Measurements from ENCODE around the gene ERCC3. TPM values are rescaled to one million over a fixed set of nuclear protein-coding genes. Genes with fewer than 3 reads are reported as not detected.
"Not testable (repeated sequence)": the region's sequence is repeated elsewhere in the genome, so short reads cannot be mapped to it uniquely, and the experiment has no call there.

The ERCC3 gene
- total RNA-seq, 3 donors from 2014 or later: 56.6 to 63.6 (median 61.8) TPM

- ATAC-seq (no peak), DNase-seq (no peak)
- Mint-ChIP-seq H3K9me3 (no peaks in the 10 kb centered on the region), H3K4me1 (ENCODE audit: low read depth) (no peaks in the 10 kb centered on the region), H3K4me3 (no peak overlapping the region), H3K27me3 (ENCODE audit: low read depth) (no peaks in the 10 kb centered on the region), H3K36me3 (ENCODE audit: insufficient read depth) (peaks cover 34% of the 10 kb centered on the region)
These were observed 37.1 kb downstream of the ERCC3 start for GRCh38 chr2:127256866-127257265.

GRCh38 chr2:127256381-127256780, 37.6 kb downstream of the ERCC3 start:
- Mint-ChIP-seq H3K4me1 (ENCODE audit: low read depth) (no peaks in the 10 kb centered on the region), H3K27me3 (ENCODE audit: low read depth) (no peaks in the 10 kb centered on the region), H3K9me3 (no peaks in the 10 kb centered on the region), H3K4me3 (no peak overlapping the region), H3K36me3 (ENCODE audit: insufficient read depth) (peaks cover 35% of the 10 kb centered on the region)
- DNase-seq (no peak), ATAC-seq (no peak)

DNA sequence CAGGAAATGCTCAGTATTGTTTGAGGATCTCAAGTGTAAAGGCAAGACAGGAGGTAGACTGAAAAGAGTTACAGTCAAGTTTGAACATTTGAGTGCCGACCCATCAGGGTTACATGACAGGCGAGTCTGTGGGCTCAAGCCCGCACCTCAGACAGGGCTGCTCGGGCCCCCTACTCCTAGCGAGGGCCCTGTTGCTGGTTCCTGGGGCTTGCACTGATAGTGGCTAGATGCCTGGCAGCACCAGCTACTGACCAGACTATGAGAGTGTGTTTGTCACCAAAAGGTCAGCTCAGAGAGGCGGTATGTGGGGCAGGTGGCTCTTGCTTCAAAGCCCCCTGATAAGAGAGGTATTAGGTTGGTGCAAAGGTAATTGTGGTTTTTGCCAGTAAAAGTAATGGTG, 38.2 kb downstream of the ERCC3 start:
- no peaks in the 10 kb centered on the region for H3K9me3 Mint-ChIP-seq
- H3K27me3 Mint-ChIP-seq (ENCODE audit: low read depth): no peaks in the 10 kb centered on the region
- no peak for ATAC-seq
- DNase-seq: no peak
- peaks cover 30% of the 10 kb centered on the region for H3K36me3 Mint-ChIP-seq (ENCODE audit: insufficient read depth)
- H3K4me3 Mint-ChIP-seq: no peak overlapping the region
- no peaks in the 10 kb centered on the region for H3K4me1 Mint-ChIP-seq (ENCODE audit: low read depth)

DNA sequence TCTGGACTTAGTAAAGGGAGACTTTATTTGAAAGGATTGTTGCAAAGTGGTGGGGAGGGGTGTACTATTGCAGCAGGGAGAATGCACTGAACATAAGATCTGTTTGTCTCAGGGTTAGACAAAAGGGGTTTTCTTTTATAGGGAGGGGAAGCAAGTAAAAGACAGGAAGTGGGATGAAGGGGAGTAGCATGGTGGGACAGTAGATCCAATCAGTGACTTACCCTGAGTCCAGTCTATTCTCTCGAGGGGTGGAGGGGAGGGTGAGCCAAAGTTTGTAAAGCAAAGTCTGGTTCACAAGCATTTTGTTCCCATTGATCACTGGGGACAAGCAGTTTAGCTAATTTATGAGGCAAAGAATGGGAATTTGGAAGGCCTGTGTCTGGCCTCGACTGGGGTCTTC, 38.8 kb downstream of the ERCC3 start:
- H3K4me1 Mint-ChIP-seq (ENCODE audit: low read depth): no peaks in the 10 kb centered on the region
- no peak for ATAC-seq
- DNase-seq: no peak
- H3K4me3 Mint-ChIP-seq: no peak overlapping the region
- H3K9me3 Mint-ChIP-seq: no peaks in the 10 kb centered on the region
- no peaks in the 10 kb centered on the region for H3K27me3 Mint-ChIP-seq (ENCODE audit: low read depth)
- peaks cover 29% of the 10 kb centered on the region for H3K36me3 Mint-ChIP-seq (ENCODE audit: insufficient read depth)

DNA sequence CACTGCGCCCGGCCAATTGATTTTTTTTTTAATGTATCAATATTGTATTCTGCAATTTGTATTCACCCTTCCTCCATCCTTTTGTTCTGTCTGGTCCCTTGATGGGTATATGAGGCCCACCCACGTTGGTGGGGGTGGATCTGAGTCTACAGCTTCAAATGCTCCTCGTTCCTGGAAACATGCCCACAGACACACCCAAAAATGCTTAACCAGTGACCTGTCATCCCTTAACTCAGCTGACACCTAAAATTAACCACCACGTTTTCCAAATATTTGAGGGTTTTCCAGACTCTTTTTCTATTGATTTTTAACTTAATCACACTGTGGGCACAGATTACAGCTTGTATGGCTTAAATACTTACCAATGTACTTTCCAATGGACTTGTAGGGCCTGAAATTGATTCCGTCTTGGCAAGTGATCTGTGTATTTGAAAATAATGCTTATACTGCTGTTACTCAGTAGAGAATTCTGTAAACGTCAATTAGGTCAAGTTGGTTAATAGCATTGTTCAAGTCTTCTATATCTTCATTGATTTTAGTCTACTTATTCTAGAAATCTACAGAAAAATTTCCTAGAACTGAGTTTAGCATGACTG, 39.5 kb downstream of the ERCC3 start:
- Mint-ChIP-seq H3K9me3 (no peaks in the 10 kb centered on the region), H3K4me1 (ENCODE audit: low read depth) (no peaks in the 10 kb centered on the region), H3K27me3 (ENCODE audit: low read depth) (no peaks in the 10 kb centered on the region), H3K36me3 (ENCODE audit: insufficient read depth) (peaks cover 24% of the 10 kb centered on the region), H3K4me3 (no peak overlapping the region)
- ATAC-seq (no peak), DNase-seq (no peak)

DNA sequence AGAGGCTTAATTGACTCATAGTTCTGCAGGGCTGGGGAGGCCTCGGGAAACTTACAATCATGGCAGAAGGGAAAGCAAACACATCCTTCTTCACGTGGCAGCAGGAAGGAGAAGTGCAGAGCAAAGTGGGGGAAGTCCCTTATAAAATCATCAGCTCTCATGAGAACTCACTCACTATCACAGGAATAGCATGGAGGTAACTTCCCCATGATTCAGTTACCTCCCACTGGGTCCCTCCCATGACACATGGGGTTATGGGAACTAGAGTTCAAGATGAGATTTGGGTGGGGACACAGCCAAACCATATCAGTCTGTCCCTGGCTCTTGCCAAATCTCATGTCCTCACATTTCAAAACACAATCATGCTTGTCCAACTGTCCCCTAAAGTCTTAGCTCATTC, 52.8 kb downstream of the ERCC3 start:
- not testable (repeated sequence) for DNase-seq, H3K4me3 Mint-ChIP-seq

DNA sequence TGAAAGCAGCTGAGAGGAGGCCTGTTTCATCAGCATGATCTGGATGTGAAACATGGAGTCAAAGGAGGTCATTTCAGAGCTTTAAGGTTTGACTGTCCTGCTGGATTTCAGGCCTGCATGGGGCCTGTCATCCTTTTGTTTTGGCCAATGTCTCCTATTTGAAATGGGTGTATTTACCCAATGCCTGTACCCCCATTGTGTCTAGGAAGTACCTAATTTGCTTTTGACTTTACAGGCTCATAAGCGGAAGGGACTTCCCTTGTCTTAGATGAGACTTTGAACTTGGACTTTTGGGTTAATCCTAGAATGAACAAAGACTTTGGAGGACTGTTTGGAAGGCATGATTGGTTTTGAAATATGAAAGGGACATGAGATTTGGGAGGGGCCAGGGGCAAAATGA, 54.5 kb downstream of the ERCC3 start:
- Mint-ChIP-seq H3K27me3 (ENCODE audit: low read depth) (no peaks in the 10 kb centered on the region), H3K4me1 (ENCODE audit: low read depth) (no peaks in the 10 kb centered on the region), H3K9me3 (peaks cover 22% of the 10 kb centered on the region), H3K36me3 (ENCODE audit: insufficient read depth) (peaks cover 21% of the 10 kb centered on the region), H3K4me3 (no peak overlapping the region)
- no peak for ATAC-seq
- DNase-seq: no peak

More for the DNA sequence above, 52.8 kb downstream of the ERCC3 start:
- Mint-ChIP-seq H3K36me3 (ENCODE audit: insufficient read depth) (peaks cover 21% of the 10 kb centered on the region), H3K9me3 (peaks cover 22% of the 10 kb centered on the region)
- not testable (repeated sequence) for H3K27me3 Mint-ChIP-seq (ENCODE audit: low read depth); ATAC-seq; H3K4me1 Mint-ChIP-seq (ENCODE audit: low read depth)

- H3K27me3 Mint-ChIP-seq (ENCODE audit: low read depth); ATAC-seq; DNase-seq; H3K4me1 Mint-ChIP-seq (ENCODE audit: low read depth); H3K4me3 Mint-ChIP-seq: not testable (repeated sequence)
- H3K9me3 Mint-ChIP-seq: peaks cover 22% of the 10 kb centered on the region
- H3K36me3 Mint-ChIP-seq (ENCODE audit: insufficient read depth): peaks cover 21% of the 10 kb centered on the region
These were observed 56.2 kb downstream of the ERCC3 start for GRCh38 chr2:127237768-127238167.

DNA sequence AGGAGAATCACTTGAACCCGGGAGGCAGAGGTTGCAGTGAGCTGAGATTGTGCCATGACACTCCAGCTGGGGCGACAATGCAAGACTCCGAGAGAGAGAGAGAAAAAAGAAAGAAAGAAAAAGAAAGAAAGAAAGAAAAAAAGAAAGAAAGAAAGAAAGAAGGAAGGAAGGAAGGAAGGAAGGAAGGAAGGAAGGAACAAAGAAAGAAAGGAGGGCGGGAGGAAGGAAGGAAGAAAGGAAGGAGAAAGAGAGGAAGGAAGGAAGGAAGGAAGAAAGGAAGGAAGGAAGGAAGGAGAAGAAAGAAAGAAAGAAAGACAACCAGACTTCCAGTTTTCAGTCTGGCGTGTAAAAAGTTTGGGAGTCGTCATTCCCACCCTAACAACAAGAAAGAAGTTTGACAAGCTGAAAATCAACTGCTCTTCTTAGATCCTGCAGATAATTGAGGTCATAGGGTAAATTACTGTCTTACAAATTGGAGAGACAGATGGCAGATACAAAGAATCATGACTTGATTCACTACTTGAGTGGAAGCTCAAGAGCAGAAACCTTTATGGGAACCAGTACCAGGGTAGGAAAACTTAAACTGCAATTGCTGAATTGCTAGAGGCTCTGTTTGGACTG, 58.8 kb downstream of the ERCC3 start:
- Mint-ChIP-seq H3K9me3 (peaks cover 11% of the 10 kb centered on the region), H3K4me1 (ENCODE audit: low read depth) (no peaks in the 10 kb centered on the region), H3K4me3 (no peak overlapping the region), H3K36me3 (ENCODE audit: insufficient read depth) (peaks cover 11% of the 10 kb centered on the region), H3K27me3 (ENCODE audit: low read depth) (no peaks in the 10 kb centered on the region)
- no peak for DNase-seq
- ATAC-seq: no peak

GRCh38 chr2:127233710-127234109, 60.2 kb downstream of the ERCC3 start:
- Mint-ChIP-seq H3K36me3 (ENCODE audit: insufficient read depth) (peaks cover 7% of the 10 kb centered on the region), H3K4me3 (no peak overlapping the region), H3K27me3 (ENCODE audit: low read depth) (peaks cover 2% of the 10 kb centered on the region), H3K9me3 (peaks cover 7% of the 10 kb centered on the region), H3K4me1 (ENCODE audit: low read depth) (no peaks in the 10 kb centered on the region)
- no peak for DNase-seq
- ATAC-seq: no peak

DNA sequence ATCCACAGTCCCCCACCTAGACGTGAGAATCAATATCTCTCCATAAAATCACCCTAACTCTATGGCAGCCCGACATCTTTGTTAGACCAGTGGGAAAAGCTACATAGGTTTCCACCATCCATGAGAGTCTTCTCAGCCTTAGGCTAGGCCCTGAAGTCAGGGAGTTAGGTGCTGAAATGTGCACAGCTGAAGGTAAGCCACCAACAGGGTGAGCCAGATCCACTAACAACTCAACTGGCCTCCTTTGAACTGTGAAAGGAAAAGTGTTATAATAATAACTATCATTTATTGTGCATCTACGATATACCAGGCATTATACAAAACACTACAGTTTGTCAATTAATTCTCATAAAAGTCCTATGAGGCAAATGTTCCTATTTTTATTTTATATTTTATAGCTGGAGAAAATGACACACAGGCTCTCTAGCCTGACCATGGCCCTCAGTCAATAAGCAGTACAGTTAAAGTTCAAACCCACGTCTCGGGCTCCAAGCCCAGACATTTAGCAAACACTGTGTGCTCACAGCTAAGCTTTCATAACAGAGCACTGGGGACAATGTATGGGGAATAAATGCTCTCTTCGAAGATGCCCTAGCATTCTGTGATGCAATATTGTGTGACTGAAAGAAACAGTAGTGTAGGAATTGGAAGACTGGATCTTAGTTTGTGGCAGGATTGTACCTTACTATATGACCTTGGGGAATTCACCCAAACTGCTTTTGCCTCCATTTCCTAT, 62.6 kb downstream of the ERCC3 start:
- Mint-ChIP-seq H3K36me3 (ENCODE audit: insufficient read depth) (peaks cover 1% of the 10 kb centered on the region), H3K4me3 (no peak overlapping the region), H3K9me3 (peaks cover 5% of the 10 kb centered on the region), H3K4me1 (ENCODE audit: low read depth) (peaks cover 6% of the 10 kb centered on the region), H3K27me3 (ENCODE audit: low read depth) (peaks cover 13% of the 10 kb centered on the region)
- DNase-seq (no peak), ATAC-seq (no peak)

- Mint-ChIP-seq H3K4me1 (ENCODE audit: low read depth) (peaks cover 9% of the 10 kb centered on the region), H3K36me3 (ENCODE audit: insufficient read depth) (peaks cover 1% of the 10 kb centered on the region), H3K9me3 (peaks cover 5% of the 10 kb centered on the region), H3K4me3 (no peak overlapping the region), H3K27me3 (ENCODE audit: low read depth) (peaks cover 27% of the 10 kb centered on the region)
- ATAC-seq: no peak
- no peak for DNase-seq
These were observed 64.4 kb downstream of the ERCC3 start for GRCh38 chr2:127229555-127229954.

DNA sequence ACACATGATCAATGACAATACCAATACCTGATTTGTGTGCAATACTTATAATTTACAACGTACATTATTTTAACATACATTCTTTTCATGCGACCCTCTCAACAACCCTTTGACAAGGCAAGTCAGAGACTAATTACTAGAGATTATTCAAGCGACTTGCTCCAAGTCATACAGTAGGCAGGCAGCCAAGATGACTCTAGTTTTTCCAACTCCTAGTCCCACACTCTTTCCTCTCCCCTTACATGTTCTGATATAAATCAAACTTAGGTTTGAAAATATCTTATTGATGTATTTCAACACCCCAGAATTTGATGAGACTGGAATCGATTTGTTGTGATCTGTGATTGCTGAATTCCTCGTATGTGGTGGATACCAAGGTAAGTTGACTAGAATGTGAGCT, 65.8 kb downstream of the ERCC3 start:
- Mint-ChIP-seq H3K4me1 (ENCODE audit: low read depth) (peaks cover 9% of the 10 kb centered on the region), H3K27me3 (ENCODE audit: low read depth) (peaks cover 36% of the 10 kb centered on the region)

DNA sequence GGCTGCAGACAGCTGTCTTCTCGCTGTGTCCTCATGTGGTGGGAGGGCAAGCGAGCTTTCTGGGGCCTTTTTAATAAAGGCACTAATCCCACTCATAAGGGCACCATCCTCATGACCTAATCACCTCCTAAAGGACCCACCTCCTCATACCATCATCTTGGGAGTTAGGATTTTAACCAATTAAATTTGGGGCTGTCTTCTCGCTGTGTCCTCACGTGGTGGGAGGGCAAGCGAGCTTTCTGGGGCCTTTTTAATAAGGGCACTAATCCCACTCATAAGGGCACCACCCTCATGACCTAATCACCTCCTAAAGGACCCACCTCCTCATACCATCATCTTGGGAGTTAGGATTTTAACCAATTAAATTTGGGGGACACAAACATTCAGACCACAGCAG, 66.7 kb downstream of the ERCC3 start:
- not testable (repeated sequence) for ATAC-seq; H3K4me1 Mint-ChIP-seq (ENCODE audit: low read depth); H3K36me3 Mint-ChIP-seq (ENCODE audit: insufficient read depth); DNase-seq; H3K4me3 Mint-ChIP-seq; H3K9me3 Mint-ChIP-seq
- H3K27me3 Mint-ChIP-seq (ENCODE audit: low read depth): peaks cover 41% of the 10 kb centered on the region

More for the DNA sequence above, 65.8 kb downstream of the ERCC3 start:
- Mint-ChIP-seq H3K9me3 (peaks cover 5% of the 10 kb centered on the region), H3K4me3 (no peak overlapping the region), H3K36me3 (ENCODE audit: insufficient read depth) (peaks cover 1% of the 10 kb centered on the region)
- ATAC-seq (no peak), DNase-seq (no peak)

Measured in activated T-cell treated with anti-CD3 and anti-CD28 coated beads, Interleukin-2, amount 50 U/mL, for 4 hours (primary cell).